HL-60 (cell line): ENCODE measurements around the gene CPZ.

Experiments used
- CTCF ChIP-seq: IDR thresholded peaks from one replicate; pipeline ENCODE4 v1.5.1; 2011; ENCODE audit warnings: low read length, control low read depth, inconsistent platforms; ENCODE audit not compliant: insufficient read depth
- TF ChIP-seq, protein P1 (sequence below): IDR thresholded peaks from 2 replicates; pipeline ENCODE4 v1.6.1; 2012; ENCODE audit warnings: low read depth; ENCODE audit not compliant: insufficient replicate concordance

- TF ChIP-seq CTCF = no peak
- TF ChIP-seq, protein P1, sequence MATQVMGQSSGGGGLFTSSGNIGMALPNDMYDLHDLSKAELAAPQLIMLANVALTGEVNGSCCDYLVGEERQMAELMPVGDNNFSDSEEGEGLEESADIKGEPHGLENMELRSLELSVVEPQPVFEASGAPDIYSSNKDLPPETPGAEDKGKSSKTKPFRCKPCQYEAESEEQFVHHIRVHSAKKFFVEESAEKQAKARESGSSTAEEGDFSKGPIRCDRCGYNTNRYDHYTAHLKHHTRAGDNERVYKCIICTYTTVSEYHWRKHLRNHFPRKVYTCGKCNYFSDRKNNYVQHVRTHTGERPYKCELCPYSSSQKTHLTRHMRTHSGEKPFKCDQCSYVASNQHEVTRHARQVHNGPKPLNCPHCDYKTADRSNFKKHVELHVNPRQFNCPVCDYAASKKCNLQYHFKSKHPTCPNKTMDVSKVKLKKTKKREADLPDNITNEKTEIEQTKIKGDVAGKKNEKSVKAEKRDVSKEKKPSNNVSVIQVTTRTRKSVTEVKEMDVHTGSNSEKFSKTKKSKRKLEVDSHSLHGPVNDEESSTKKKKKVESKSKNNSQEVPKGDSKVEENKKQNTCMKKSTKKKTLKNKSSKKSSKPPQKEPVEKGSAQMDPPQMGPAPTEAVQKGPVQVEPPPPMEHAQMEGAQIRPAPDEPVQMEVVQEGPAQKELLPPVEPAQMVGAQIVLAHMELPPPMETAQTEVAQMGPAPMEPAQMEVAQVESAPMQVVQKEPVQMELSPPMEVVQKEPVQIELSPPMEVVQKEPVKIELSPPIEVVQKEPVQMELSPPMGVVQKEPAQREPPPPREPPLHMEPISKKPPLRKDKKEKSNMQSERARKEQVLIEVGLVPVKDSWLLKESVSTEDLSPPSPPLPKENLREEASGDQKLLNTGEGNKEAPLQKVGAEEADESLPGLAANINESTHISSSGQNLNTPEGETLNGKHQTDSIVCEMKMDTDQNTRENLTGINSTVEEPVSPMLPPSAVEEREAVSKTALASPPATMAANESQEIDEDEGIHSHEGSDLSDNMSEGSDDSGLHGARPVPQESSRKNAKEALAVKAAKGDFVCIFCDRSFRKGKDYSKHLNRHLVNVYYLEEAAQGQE = no peak
Observed at GRCh38 chr4:8603931-8604330, 11.4 kb downstream of the CPZ start.
